NCI-H510A (cell line): ENCODE results near the gene SYNE2.
"Not testable (repeated sequence)": the region's sequence is repeated elsewhere in the genome, so short reads cannot be mapped to it uniquely, and the experiment has no call there.

Source experiments
- DNase-seq: peaks from one replicate; lab custom pipeline; 2025; lab: John Stamatoyannopoulos, UW

The SYNE2 gene

DNA sequence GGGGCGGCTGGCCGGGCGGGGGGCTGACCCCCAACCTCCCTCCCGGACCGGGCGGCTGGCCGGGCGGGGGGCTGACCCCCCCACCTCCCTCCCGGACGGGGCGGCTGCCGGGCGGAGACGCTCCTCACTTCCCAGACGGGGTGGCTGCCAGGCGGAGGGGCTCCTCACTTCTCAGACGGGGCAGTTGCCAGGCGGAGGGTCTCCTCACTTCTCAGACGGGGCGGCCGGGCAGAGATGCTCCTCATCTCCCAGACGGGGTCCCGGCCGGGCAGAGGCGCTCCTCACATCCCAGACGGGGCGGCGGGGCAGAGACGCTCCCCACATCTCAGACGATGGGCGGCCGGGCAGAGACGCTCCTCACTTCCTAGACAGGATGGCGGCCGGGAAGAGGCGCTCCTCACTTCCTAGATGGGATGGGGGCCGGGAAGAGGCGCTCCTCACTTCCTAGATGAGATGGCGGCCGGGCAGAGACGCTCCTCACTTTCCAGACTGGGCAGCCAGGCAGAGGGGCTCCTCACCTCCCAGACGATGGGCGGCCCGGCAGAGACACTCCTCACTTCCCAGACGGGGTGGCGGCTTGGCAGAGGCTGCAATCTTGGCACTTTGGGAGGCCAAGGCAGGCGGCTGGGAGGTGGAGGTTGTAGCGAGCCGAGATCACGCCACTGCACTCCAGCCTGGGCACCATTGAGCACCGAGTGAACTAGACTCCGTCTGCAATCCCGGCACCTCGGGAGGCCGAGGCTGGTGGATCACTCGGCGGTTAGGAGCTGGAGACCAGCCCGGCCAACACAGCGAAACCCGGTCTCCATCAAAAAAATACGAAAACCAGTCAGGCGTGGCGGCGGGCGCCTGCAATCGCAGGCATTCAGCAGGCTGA, 185.3 kb downstream of the SYNE2 start:
- DNase-seq, result not testable (repeated sequence)

DNA sequence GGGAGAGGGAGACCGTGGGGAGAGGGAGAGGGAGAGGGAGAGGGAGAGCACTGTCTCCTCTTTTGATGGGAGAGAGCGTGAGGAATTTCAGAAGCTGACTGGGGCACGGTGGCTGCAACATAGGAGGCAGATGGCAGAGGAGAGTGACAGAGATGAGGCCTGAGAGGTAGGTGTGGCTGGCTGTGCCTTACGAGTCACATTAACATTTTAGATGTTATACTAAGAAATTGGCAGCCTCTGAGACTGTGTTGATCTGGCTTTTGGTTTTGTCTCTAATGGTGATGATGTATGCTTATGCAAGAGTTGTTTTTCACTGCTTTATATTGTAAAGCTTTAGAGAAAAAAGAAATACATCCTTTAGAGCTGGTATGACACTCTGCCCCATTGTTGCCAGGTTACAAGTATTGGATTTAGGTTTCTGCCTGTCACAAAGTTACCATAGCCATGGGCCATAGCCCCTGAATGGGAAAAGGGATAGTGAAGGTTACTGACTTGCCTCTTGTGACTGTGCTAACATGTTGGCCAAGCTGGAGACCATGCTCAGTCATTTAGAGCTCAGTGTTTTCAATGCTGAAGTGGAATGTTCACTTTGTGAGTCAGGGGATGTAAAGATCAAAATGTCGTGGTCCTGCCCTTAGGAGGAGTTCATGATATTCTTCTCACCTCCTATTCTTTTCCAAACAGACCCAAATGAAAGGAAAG, 186.2 kb downstream of the SYNE2 start:
- no peak for DNase-seq

GRCh38 chr14:64040044-64040443, 187.2 kb downstream of the SYNE2 start:
- DNase-seq, result no peak

DNA sequence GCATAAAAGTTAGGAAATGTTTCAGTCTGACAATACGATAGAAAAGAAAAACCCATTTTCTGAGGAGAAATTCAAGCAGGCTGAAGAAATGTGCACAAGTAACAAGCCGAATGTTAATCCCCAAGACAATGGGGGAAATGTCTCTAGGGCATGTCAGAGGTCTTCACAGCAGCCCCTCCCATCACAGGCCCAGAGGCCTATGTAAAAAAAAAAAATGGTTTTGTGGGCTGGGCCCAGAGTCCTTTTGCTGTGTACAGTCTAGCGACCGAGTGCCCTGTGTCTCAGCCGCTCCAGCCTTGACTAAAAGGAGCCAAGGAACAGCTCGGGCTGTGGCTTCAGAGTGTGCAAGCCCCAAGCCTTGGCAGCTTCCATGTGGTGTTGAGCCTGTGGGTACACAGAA, 190.5 kb downstream of the SYNE2 start:
- DNase-seq, result not testable (repeated sequence)

DNA sequence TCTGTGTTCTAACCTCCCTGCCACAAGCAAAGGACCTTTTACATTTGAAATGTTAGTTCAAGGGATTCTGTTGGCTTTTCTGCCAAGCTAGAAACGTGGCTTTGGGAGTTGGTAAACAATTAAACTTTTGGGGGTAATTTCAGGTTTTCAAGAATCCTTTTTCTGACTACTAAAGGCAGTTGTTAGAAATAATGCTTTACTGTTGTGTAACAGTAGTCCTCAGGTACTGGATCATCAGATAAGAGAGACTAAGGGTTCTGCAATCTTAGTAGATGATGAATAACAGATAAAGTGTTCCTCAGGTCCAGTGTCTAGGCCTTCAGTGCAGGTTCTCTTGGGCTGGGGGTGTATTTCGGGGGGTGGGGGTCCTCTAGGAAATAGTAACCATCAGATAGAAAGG, 192.3 kb downstream of the SYNE2 start:
- no peak for DNase-seq

DNA sequence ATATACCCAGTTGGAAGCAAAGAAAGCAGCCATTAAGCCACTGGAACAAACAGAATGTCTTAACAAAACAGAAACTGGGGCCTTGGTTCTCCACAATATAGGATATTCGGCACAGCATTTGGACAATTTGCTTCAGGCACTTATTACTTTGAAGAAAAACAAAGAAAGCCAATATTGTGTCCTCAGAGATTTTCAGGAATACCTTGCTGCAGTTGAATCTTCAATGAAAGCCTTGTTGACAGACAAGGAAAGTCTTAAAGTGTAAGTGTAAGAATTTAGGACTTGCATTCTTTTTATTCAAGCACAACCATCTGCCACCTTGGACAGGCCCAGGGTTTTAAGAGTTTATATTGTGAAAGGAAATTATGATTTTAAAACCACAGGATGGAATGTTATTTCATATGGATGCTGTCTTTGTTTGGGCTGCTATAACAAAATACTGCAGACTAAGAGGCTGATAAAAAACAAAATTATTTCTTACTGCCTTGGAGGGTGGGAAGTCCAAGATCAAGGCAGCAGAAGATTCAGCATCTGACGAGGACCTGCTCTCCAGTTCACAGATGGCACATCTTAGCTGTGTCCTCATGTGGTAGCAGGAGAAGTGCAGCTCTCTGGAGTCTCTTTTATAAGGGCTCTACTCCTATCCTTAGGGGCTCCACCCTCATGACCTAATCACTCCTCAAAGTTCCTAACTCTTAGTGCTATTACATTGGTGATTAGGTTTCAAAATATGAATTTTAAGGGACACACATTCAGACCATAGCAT, 197.0 kb downstream of the SYNE2 start:
- DNase-seq, result no peak

DNA sequence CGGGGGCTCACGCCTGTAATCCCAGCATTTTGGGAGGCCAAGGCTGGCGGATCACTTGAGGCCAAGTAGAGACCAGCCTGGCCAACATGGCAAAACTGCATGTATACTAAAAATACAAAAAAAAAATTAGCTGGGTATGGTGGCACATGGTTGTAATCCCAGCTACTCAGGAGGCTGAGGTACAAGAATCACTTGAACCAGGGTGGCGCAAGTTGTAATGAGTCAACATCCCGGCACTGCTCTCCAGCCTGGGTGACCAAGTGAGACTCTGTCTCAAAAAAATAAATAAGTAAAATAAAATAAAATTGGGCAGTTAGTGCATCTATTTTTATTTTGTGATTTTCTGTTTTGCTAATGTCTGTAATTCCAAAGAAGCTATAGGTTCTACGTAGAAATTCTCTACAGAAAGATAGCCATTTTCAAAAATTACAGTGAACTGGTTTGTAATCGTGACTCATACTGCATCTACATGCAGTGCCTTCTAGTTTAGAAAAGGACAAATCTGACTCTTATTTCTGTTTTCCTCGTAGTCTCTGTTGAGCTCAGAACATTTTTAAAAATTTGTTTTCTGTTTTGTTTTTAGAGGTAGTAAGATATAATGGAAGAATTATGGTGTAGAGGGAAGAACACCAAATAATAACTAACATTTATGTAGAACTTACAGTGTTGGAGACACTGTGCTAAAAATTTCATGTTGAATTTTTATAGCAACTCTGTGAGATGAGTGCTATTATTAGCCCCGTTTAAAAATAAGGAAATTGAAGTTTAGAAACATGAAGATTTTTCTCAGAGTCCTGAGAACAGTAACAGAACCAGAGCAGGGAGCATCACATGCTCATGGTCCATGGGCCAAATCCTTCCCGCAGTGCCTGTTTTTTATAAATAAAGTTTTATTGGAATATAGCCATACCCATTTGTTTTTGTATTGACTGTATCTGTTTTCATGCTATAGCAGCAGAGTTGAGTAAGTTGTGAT, 201.2 kb downstream of the SYNE2 start:
- DNase-seq, result no peak

GRCh38 chr14:64059454-64060198, 206.8 kb downstream of the SYNE2 start:
- DNase-seq, result no peak

- no peak for DNase-seq
Measured at GRCh38 chr14:64060199-64060545, 207.4 kb downstream of the SYNE2 start.

DNA sequence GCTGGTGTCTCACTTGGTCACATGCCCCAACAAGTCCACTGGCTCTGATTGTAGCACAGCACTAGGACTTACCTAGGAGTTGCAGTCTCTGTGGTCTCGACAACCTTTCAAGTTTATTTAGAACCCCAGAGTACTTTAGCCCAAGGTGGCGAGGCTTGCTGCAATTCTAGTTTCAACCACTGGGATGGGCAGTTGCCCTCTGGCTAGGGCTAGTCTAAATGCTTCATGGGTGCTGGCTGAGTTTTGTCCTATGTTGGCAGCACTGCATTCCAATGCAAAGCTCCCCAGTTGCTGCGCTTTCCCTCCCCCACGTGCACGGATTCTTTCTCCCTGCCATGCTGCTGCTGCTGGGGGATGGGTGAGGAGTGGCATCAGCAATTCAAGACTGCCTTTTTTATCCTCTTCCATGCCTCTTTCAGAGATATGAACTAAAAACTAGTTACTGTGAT, 207.9 kb downstream of the SYNE2 start:
- DNase-seq, result no peak

GRCh38 chr14:64061115-64061514, 208.3 kb downstream of the SYNE2 start:
- no peak for DNase-seq

GRCh38 chr14:64061706-64062105, 208.9 kb downstream of the SYNE2 start:
- no peak for DNase-seq

GRCh38 chr14:64062381-64063115, 209.7 kb downstream of the SYNE2 start:
- no peak for DNase-seq

DNA sequence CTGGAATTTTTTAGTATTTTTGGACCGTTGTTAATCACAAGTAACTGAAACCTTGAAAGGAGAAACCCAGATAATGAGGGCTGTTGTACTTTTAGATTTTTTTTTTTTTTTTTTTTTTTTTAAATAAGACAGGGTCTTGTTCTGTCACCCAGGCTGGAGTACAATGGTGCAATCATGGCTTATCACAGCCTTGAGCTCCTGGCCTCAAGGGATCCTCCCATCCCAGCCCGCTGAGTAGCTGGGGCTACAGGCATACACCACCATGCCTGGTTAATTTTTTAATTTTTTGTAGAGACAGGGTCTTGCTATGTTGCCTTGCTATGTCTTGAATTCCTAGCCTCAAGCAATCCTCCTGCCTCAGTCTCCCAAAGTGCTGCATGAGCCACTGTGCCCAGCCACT, 211.6 kb downstream of the SYNE2 start:
- DNase-seq, result no peak

DNA sequence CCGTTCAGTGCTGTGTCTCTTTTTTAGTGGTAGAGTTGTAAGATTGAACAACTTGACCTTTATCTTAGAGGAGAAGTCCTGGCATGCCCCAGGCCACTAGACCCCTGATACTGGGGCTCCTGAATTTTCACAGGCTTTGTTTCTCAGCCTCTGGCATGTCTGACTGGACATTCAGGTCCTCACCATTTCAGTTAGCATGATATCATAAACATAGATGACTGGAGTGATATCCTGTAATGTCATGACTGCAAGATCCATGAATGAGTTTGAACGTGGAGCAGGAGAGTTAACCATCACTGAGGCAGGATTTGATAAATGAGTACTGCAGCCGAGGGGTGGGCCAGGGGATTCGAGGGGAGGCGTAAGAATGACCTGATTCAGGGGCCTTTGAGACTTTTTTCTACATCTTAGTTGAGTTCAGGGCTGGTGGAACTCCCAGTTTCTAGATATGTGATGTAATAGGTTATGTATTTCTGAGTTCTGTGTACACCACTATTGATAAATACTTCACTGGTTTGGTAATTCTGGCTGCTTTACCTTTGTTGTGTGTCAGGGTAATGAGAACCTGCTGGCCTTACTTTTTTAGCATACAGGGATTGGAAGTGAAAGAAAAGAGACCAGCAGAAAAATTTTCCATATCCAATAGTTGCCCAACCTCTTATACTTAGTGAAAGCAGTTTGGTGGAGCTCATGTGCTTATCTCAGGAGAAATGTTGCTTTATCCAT, 217.0 kb downstream of the SYNE2 start:
- DNase-seq, result no peak

DNA sequence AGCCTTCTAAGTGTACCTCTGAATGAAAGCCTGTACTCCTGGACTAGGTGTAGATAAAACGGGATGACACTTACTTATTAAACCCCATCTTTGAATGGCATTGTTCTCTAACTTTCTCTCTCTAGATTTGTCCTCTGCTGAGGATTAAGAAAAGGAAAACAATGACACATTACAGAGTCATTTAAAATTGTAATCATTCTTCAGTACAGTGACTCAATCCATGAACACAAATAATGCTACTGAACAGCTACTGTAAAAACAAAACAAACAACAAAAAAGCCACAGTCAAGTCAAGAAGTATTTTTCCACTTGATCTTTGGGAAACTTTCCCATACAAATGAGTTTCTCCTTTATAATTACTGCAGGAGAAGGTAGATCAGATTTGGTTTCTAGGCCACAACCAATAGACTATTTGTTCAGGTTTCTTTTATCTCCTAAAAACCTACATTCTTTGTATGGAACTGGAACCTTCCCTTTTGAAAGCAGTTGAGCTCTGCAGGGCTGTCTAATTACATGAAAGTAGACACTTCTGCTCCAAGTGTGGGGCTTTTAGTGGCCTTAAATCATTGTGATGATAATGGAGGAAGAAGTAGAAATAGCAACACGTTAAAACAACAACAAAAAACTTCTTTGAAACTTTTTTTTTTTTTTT, 222.3 kb downstream of the SYNE2 start:
- no peak for DNase-seq

- no peak for DNase-seq
Measured at GRCh38 chr14:64075613-64076005, 222.8 kb downstream of the SYNE2 start.

GRCh38 chr14:64080452-64080851, 227.6 kb downstream of the SYNE2 start:
- DNase-seq, result no peak
